ENCODE measurements around the gene VAV3.

DNA sequence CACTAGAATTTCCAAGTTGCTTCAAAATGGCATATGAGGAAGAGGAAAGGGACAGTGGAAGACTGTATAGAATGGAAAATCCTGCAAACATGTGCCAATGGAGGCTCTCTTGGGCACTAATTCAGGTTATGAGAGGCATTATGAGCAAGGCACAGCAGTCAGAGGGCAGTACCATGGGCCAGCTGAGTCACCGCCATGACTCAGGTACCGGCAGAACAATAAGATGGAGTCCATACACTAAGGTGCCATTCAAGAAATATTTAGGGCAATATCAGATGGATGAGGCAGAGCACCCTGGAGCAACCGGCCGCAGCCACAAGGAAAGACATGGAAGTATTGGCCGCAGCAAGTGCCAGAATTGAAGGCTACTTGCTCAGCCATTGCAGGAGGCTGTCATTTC is 25.6 kb upstream of the VAV3 start:
- TF ChIP-seq CTCF (IDR thresholded peaks at IDR 0.05 in 8 of 11, conservative IDR thresholded peaks at IDR 0.05 in 3 of 11): no peak
- TF ChIP-seq POLR2A (IDR thresholded peaks at IDR 0.05): no peak
- no peak for TF ChIP-seq POLR2AphosphoS5 (IDR thresholded peaks at IDR 0.05)

All from spleen (tissue), 7 donors.